ENCODE data around the gene EMILIN1.
A peak's percentile ranks its signal among the peaks of the same experiment; 100 is the strongest.

EMILIN1 gene

DNA sequence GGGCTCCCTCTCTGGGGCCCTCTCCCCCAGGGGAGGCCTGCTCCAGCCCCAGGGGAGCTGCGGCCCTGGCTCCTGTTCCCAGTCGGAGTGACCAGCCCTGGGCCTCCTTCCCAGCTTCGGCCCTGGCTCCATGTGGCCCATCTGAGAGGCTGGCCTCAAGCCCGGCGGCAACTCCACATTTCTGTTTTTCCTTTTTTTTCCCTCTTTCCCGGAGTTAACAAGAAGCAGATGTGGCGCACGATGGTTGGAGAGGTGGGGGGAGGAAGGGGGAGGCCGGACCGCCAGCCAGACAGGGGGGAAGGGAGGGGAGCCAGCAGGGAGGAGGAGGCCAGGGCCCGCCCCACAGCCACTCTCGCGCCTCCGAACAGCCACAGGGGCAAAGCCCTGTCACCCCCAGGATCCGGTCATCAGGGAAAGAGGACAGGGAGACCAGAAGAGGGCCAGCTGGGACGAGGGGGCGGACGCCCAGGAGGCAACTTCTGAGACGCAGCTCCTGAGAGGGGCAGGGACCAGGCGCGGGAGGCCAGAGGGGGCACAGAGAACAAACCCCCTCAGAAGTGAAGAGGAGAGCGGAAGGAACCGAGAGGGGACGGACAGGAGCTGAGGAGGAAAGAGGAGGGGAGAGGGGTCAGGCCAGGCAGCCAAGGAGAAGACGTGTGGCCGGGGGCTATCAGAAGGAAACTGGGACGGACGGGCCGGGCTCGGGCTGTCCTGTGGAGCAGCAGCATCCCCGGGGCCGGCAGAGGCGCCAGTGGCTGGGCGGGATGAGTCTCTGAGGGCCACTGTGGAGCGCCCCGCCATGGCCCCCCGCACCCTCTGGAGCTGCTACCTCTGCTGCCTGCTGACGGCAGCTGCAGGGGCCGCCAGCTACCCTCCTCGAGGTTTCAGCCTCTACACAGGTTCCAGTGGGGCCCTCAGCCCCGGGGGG is at the start of gene EMILIN1:
TSS of gene EMILIN1 (plus strand) at position 349 of the 928 bp plus-strand sequence. CDS start at position 800, 451 bp downstream.
- no peak for DNase-seq (ENCODE audit: low read depth in 2 of 2)

DNA sequence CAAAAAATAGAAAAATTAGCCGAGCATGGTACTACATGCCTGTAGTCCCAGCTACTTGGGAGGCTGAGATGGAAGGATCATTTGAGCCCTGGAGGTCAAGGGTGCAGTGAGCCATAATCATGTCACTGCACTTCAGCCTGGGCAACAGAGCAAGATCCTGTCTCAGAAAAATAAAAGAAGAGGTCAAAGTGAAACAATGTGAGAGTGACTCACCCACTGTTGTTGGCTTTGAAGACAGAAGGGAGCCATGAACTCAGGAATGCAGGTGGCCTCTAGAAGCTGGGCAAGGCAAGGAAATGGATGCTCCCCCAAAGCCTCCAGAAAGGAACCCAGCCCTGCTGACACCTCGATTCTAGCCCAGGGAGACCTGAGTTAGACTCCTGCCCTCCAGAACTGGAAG is 49.4 kb upstream of the EMILIN1 start:
- DNase-seq (ENCODE audit: low read depth in 2 of 2): no peak

DNA sequence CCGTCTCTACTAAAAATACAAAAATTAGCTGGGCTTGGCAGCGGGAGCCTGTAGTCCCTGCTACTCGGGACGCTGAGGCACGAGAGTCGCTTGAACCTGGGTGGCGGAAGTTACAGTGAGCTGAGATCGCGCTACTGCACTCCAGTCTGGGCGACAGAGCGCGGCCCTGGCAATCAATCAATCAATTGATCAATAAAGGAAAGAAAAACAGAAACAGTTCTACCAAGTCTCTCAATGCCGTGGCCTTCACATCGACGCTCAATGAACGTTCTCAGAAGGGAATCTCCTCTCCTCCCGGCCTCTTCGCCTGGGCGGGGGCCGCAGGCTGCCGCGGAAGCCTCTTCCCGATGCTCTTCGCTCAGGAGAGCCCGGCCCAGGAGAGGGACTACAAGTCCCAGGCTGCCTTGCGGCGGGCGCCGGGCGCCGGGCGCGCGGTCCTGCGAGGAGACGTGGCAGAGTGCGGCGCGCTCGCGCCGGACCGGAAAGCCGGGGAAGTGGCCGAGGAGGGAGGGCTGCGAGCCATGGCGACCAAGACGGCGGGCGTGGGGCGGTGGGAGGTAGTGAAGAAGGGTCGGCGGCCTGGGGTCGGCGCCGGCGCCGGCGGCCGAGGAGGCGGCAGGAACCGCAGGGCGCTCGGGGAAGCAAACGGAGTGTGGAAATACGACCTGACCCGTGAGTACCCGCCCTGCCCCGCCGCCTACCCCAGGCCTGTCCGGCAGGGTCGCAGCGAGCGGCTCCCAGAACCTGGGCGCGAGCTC is 45.7 kb upstream of the EMILIN1 start, which contains the start of gene TMEM214:
TSS of gene TMEM214 (plus strand) at position 471 of the 758 bp plus-strand sequence. CDS start at position 522, 51 bp downstream.
- DNase-seq (ENCODE audit: low read depth in 2 of 2): peak; percentile 49 to 76

DNA sequence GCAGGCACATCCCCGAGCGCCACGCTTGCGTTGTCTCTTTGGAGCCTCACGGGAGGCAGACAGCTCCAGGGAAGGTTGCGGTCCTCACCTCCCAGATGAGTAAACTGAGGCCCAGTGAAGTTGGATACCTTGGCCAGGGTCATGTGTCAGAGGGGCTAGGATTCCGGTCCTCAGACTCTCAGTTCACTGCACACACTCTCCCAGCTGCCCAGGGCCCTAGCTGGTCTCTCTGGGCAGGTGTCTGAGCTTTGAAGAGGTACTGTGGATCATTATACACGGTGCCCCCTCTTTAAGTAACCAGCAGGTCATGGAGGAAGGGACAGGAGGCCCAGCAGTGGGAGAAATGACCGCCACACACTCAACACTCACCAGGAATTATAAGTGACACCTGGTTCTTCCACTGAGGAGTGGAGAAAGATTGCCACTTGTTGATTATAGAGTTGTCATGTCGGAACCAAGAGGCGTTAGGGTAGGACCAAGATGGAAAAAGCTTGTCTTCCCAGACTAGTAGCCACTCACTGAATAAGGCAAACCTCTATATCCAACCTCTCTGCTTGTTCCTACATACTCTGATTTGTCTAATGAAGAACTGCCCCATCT is 45.1 kb upstream of the EMILIN1 start:
- no peak for DNase-seq (ENCODE audit: low read depth in 2 of 2)

DNA sequence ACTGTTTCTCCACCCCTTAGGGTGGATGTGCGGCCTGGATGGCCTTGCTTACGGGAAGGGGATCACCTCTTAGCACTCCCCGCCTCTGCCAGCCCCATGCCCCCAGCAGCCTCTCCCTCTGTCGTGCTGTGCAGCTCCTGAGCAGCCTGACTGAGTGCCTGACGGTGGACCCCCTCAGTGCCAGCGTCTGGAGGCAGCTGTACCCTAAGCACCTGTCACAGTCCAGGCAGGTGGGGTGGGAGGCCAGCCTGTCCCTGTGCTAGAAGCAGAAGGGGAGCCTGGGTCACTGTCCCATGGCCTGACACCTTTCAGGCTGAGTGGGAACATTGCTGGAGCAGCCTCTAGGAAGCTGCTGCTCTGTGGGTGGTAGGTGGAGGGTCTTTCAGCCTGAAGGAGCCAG is 40.4 kb upstream of the EMILIN1 start:
- DNase-seq (ENCODE audit: low read depth in 2 of 2): no peak

DNA sequence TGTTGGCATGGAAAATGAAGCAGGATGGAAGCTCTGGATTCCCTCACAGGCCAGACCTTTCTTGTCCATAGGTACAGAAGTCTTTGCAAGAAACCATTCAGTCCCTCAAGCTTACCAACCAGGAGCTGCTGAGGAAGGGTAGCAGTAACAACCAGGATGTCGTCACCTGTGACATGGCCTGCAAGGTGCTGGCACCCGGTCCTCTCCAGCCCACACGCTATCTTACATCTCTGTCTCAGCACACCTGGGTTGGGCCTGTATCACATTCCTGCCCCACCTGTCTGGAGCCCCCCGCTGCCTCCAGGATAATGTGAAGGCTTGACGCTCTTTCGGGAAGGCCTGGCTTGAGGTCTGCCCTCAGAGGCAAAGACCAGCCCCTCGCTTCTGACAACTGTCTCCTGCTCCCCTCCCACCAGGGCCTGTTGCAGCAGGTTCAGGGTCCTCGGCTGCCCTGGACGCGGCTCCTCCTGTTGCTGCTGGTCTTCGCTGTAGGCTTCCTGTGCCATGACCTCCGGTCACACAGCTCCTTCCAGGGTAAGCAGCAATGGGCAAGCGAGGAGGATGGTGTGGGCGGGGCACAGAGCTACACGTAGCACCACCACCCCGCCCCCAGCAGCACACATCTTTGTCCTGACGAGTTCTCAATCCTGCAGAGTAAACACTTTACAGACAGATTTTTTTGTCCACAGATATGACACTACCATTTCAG is 39.6 kb upstream of the EMILIN1 start:
- DNase-seq (ENCODE audit: low read depth in 2 of 2): no peak

DNA sequence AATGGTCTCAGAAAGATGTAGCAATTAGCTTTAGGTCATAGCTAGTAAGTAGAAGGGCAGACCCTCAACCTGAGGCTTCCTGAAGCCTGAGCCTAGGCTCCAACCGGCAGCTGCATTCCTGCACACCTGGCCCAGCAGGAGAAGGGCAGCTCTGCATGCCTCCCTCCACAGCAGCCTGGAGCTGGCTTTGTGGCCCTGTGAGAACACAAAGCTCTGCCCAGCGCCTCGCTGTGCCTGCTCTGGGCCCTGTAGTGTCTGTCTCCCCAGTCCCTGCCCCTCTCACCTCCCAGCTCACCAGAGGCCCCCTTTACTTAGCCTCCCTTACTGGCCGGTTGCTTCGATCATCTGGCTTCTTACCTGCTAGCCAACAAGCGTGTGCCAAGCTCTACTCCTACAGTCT is 39.0 kb upstream of the EMILIN1 start:
- no peak for DNase-seq (ENCODE audit: low read depth in 2 of 2)

DNA sequence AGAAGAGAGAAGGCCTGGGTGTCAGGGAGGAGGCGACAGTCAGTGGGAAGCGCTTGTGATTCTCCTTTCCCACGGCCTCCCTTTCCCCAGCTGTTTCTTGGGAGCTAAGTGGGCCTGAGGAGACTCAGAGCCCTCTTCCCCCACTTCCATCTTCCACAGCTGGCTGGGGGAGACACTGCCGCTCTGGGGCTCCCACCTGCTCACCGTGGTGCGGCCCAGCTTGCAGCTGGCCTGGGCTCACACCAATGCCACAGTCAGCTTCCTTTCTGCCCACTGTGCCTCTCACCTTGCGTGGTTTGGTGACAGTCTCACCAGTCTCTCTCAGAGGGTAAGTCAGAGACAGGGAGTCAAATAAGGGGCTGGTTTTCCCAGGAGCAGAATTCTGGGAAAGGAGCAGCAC is 38.5 kb upstream of the EMILIN1 start:
- DNase-seq (ENCODE audit: low read depth in 2 of 2): no peak

DNA sequence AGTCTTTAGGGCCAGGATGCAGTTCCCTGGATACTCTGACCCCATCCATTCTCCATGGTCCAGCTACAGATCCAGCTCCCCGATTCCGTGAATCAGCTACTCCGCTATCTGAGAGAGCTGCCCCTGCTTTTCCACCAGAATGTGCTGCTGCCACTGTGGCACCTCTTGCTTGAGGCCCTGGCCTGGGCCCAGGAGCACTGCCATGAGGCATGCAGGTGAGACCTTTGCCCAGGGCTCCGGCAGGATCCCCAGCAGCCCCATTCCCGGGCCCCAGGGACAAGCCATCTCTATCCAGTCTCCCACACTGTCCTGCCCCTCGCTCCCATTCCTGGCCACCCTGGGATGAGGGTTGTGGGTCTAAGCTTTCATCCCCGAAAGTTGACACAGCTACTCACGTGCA is 38.1 kb upstream of the EMILIN1 start:
- no peak for DNase-seq (ENCODE audit: low read depth in 2 of 2)

DNA sequence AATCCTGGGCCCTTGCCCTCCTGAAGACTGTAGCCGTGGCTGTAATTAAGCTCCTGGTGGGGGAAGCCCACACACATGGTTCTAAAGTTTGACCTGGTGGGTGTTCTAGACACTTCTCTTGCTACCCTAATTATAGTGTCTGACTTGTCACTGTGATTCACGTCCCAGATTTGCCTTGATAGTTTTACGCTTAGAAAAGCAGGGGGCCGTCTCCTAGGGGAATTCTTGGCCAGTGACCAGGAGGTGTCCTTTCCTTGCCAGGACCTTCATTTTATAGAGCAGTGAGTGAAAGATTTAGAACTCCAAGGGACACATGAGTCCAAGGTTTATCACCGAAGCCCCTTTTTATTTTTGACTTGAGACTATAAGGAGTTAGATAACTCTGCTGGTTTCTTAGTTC is 36.7 kb upstream of the EMILIN1 start:
- DNase-seq (ENCODE audit: low read depth in 2 of 2): no peak

DNA sequence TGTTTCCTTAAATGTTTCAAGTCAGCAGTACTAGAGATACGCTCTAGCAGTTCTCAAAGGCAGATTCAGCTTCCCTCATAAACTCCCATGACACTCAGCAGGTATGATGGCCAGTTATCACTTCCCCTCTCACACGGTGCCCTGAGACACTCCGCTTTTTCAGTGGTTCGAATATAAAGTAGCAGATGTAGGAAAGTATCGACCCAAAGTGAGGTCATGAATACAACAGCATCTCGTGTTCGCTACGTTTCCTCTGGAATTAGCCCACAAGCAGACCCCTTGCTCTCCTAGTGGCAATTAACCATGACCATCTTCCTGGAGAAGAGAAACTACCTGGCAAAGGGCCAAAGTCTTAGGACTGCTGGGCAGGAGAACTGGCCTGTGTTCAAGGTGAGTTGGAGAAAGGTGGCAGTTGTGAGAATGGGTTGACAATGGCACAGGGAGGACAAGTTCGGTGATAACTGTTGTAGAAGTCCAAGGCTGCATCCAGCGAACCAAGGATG is 36.2 kb upstream of the EMILIN1 start:
- DNase-seq (ENCODE audit: low read depth in 2 of 2): no peak

DNA sequence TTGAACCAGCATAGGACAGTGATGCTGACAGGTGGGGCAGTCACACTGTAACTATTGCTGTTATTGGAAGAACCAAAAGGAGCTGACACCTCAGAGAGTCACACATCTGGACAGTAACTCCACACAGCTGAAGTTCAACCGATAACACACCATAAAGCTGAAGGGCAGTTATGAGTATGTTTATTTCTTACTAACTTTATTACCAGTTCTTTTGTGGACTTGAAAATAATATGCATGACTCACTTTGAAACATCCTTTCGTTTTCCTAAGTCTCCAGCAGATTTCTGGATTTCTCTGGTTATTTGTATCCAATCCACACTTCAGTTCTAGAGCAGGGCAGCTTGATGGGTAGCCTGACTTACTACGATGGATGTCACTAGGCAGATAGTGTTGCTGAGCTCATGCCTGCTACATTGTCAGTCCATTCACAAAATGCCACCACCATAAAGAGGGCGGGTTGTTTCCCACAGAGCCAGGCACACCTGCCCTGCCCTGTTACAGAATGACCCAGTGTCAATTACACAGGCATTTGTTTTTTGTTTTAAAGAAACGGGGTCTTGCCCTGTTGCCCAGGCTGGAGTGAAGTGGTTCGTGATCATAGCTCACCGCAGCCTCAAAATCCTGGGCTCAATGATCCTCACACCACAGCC is 35.3 kb upstream of the EMILIN1 start:
- no peak for DNase-seq (ENCODE audit: low read depth in 2 of 2)

DNA sequence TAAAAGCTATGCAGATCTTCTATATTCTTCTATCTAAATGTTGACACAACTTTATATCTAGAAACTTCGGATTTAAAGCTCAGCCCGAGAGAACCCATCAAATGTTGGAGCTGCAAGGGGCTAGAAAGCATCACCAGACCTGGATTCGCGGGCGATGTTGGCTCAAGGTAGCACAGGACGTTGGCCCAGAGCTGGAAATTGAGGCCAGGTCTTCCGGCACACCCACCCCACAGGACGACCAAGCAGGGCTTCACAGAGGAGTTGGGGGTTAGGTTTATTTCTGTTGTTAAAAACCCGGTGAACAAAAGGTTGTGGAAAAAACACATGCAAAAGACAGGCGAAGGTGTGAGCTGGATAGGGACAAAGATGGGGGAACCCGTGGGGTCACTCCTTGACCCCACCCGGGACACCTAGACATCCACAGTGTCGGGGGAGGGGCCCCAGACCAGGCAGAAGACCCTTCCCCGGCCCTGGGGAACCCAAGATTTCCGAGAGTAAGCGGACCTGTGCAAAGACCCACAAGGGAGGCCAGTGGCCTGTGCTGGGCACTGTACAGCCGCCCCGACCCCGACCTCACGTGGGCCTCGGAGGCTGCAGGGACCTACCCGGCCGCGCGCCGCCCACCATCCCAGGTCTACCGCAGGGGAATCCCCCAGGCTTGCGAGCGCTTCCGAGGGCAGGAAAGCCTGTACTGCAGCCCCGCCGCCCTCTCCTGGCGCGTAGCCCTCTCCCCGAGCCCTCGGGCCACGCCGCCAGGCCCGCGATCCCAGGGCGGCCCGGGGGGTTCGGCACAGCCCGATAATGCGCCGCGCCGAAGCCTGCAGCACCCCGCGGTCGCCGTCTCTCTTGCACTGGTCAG is 28.8 kb upstream of the EMILIN1 start:
- peak; percentile 55 to 65 for DNase-seq (ENCODE audit: low read depth in 2 of 2)

DNA sequence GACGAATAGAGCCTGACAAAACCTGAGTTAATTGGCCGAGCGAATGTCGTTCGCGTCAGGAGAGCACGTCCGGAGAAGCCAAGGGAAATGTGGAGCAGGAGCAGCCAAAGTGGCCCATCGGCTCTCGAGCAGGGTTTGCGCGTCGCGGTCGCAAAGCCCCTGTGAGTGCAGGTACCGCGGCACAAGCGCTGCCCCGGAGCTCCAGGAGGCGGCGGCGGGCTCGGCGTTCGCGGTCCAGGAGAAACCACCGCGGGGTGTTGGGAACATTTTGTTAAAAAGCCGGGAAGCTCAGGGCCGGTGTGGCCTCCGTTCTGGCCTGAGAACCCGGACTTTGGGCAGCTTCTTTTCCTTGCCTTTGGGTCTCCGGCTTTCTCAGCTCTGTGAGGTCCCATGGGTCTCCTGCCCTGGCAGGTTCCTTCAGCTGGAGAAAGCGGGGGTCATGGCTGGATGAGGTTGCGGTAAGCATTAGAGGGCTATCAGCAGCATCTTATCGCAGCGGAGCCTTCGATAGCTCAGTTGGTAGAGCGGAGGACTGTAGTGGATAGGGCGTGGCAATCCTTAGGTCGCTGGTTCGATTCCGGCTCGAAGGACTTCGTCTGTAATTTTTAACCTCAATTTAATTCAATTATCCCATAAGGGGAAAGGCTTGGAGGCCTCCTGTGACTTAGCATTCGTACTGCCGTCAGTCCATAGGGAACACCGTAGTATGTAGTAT is 28.0 kb upstream of the EMILIN1 start:
- DNase-seq (ENCODE audit: low read depth in 2 of 2): peak; percentile 82 to 95

DNA sequence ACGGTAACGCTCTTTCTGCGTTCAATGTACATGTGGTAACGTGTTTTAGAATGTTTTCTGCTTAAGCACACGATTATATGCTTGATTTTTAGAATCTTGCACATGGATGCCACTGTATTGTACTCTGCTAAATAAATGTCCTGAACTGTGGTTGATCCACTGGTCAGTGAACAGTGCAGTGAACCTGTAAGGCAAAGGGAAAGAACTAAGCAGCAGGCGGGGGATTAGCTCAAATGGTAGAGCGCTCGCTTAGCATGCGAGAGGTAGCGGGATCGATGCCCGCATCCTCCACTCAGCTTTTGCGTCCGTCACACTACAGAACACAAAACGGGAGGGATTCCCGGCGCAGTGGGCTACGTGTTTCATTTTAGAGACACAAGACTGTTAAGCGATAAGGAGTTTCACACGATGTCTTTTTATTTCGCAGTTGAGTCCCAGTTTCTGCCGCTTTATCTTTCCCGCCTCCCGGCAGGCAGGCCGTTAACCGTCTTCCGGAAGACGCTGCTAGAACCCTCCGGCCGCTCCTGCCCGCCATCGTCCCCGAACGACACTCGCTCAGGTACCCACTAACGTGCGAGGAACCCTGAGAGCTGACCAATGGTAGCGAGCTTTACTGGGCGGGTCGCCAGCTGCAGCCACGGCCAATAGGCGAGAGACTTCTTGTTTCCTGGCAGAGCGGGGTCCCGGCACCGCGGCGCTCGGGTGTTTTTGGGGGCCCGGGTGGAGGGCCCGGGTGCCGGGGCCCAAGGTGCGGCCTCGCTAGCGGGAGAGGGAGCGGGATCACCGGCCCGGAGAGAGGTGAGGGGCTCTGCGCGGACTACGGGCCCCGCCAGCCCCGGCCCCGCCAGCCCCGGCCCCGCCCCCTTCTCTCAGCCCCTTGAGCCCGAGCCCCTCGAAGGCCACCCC is 27.2 kb upstream of the EMILIN1 start, which contains the start of gene AGBL5:
TSS of gene AGBL5 (plus strand) at position 673 of the 906 bp plus-strand sequence. CDS start 1,291 bp downstream, outside the sequence.
- peak; percentile 90 to 93 for DNase-seq (ENCODE audit: low read depth in 2 of 2)

DNA sequence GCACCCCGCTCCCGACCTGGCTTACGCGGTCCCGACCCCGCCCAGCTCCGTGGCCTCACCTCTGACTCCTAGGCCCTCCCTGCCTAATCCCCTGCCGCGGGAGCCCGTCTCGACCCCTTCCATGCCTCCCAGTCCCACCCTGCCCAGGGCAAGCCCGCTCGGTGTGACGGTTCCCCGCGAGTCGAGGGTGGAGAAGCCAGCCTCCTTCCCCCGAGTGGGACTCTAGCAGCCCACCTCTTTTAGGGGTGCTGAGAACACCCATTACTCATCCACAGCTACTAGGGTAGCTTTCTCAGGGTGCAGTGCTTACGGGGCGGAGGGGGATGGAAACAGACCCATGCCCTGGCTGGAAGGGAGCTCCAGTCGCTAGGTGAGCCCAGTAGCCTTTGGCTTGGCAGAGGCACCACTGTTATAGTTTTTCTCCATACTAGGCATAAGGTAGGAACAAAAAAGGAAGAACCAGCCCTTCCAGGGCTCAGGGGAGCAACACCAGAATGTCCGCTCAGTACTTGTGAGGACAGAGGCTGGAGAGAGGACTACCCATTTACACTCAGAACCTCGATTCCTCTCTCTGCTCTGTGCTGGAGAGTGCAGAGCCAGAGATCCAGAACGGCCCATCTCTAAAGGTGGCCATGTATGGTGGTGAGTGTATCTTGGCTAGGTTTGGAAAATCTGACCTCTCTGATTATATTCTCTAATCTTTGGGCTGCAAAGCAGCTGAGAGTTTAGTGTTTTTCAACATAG is 26.3 kb upstream of the EMILIN1 start:
- no peak for DNase-seq (ENCODE audit: low read depth in 2 of 2)

DNA sequence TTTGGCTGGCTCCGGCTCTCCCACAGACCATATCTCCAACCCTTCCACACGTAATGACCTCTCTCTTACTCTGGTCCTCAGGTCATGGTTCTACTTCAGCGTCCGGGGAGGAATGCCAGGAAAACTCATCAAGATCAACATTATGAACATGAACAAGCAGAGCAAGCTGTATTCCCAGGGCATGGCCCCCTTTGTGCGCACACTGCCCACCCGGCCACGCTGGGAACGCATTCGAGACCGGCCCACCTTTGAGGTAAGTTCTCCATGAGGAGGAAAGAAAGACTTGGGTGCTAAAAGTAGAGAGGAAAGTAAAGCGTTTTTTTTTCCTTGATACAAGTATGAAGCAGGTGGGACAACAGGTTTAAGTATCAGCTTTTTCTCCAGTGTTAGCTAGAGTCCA is 25.1 kb upstream of the EMILIN1 start:
- no peak for DNase-seq (ENCODE audit: low read depth in 2 of 2)

Measured in stimulated activated CD4-positive, alpha-beta T cell treated with anti-CD3 and anti-CD28 coated beads, Interleukin-1b, Interleukin-23, amount 100 ng/mL, for 4 hours (primary cell).